Esophagus squamous epithelium (tissue), 4 donors: ENCODE data around the gene DNM3.

Source experiments
- POLR2A ChIP-seq, 4 donors: fragments of 450-650 bp; IDR thresholded peaks; one replicate each; pipeline ENCODE4 v1.6.1; 2017; ENCODE audit warnings: antibody characterized with exemption in 4 of 4, mild to moderate bottlenecking in 4 of 4, moderate library complexity in 3 of 4
- TF ChIP-seq, protein P1 (sequence below), 6 experiments: fragments of 450-650 bp in 4 of 6; fragments of 200-600 bp in 2 of 6; sonication (generic) in 2 of 6; IDR thresholded peaks; one replicate each; pipeline ENCODE4 v1.5.1; 2016 to 2019; ENCODE audit warnings: antibody characterized with exemption in 6 of 6, mild to moderate bottlenecking in 4 of 6, moderate library complexity in 4 of 6

DNA sequence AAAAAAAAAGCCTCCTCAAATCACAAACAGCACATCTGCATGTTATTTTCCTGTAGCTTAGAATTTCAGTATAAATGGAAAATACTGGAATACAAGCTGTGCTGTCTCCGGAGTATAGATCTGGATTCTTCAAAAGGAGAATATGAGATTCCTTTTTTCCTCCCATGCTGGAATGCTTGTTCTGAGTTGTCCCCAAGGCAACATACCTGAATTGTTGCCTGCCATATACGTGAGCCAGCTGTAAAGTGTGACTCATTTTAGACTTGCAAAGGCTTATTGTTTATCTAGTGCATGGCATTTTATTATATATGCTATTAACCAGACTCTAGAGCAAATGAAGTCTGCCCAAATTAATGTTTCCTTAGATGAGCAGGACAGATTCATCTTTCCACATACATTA lies 484.2 kb downstream of the DNM3 start:
- TF ChIP-seq, protein P1, sequence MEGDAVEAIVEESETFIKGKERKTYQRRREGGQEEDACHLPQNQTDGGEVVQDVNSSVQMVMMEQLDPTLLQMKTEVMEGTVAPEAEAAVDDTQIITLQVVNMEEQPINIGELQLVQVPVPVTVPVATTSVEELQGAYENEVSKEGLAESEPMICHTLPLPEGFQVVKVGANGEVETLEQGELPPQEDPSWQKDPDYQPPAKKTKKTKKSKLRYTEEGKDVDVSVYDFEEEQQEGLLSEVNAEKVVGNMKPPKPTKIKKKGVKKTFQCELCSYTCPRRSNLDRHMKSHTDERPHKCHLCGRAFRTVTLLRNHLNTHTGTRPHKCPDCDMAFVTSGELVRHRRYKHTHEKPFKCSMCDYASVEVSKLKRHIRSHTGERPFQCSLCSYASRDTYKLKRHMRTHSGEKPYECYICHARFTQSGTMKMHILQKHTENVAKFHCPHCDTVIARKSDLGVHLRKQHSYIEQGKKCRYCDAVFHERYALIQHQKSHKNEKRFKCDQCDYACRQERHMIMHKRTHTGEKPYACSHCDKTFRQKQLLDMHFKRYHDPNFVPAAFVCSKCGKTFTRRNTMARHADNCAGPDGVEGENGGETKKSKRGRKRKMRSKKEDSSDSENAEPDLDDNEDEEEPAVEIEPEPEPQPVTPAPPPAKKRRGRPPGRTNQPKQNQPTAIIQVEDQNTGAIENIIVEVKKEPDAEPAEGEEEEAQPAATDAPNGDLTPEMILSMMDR (IDR thresholded peaks at IDR 0.05), result no peak
- TF ChIP-seq POLR2A (IDR thresholded peaks at IDR 0.05), result no peak
